ENCODE data around the gene MAB21L2. TPM values are rescaled to one million over a fixed set of nuclear protein-coding genes. Genes with fewer than 3 reads are reported as not detected.
"Not testable (repeated sequence)": the region's sequence is repeated elsewhere in the genome, so short reads cannot be mapped to it uniquely, and the experiment has no call there.

MAB21L2 gene
- total and polyA plus RNA-seq, 2 experiments from 2014 or later: 0.12 to 0.54 TPM

GRCh38 chr4:150562250-150562649 lies 19.7 kb upstream of the MAB21L2 start:
- no peaks in the 10 kb centered on the region for H3K9me3 ChIP-seq (ENCODE audit: low read depth)
- H3K27me3 ChIP-seq: no peaks in the 10 kb centered on the region
- TF ChIP-seq CTCF (IDR thresholded peaks at IDR 0.05; ENCODE audit: low read depth, low read length): no peak
- no peak overlapping the region for H3K4me3 ChIP-seq
- H3K27ac ChIP-seq: no peak overlapping the region
- H3K4me1 ChIP-seq (ENCODE audit: low read depth): no peaks in the 10 kb centered on the region
- no peak for DNase-seq (ENCODE audit: low read depth in 1 of 2, low spot score in 1 of 2)
- H3K36me3 ChIP-seq: no peaks in the 10 kb centered on the region

- Histone ChIP-seq H3K4me1 (ENCODE audit: low read depth) (no peaks in the 10 kb centered on the region), H3K27ac (no peak overlapping the region), H3K27me3 (no peaks in the 10 kb centered on the region), H3K9me3 (ENCODE audit: low read depth) (no peaks in the 10 kb centered on the region), H3K36me3 (no peaks in the 10 kb centered on the region), H3K4me3 (no peak overlapping the region)
- no peak for TF ChIP-seq CTCF (IDR thresholded peaks at IDR 0.05; ENCODE audit: low read depth, low read length)
- DNase-seq (ENCODE audit: low read depth in 1 of 2, low spot score in 1 of 2): no peak
Measured at GRCh38 chr4:150562751-150563150, 19.2 kb upstream of the MAB21L2 start.

GRCh38 chr4:150564967-150565366 lies 17.0 kb upstream of the MAB21L2 start:
- not testable (repeated sequence) for H3K27ac ChIP-seq; H3K4me1 ChIP-seq (ENCODE audit: low read depth); H3K36me3 ChIP-seq; DNase-seq (ENCODE audit: low read depth in 1 of 2, low spot score in 1 of 2); H3K9me3 ChIP-seq (ENCODE audit: low read depth); H3K4me3 ChIP-seq; H3K27me3 ChIP-seq

- Histone ChIP-seq H3K9me3 (ENCODE audit: low read depth) (no peaks in the 10 kb centered on the region), H3K27ac (no peak overlapping the region), H3K27me3 (no peaks in the 10 kb centered on the region), H3K36me3 (no peaks in the 10 kb centered on the region), H3K4me1 (ENCODE audit: low read depth) (no peaks in the 10 kb centered on the region), H3K4me3 (no peak overlapping the region)
- TF ChIP-seq CTCF (IDR thresholded peaks at IDR 0.05; ENCODE audit: low read depth, low read length): no peak
- no peak for DNase-seq (ENCODE audit: low read depth in 1 of 2, low spot score in 1 of 2)
Measured at GRCh38 chr4:150567070-150567469, 14.9 kb upstream of the MAB21L2 start.

- Histone ChIP-seq H3K4me3 (no peak overlapping the region), H3K4me1 (ENCODE audit: low read depth) (no peaks in the 10 kb centered on the region), H3K27ac (no peak overlapping the region), H3K27me3 (no peaks in the 10 kb centered on the region), H3K9me3 (ENCODE audit: low read depth) (no peaks in the 10 kb centered on the region), H3K36me3 (no peaks in the 10 kb centered on the region)
- TF ChIP-seq CTCF (IDR thresholded peaks at IDR 0.05; ENCODE audit: low read depth, low read length): no peak
- peak in 1 of 2 donors; percentile 49 for DNase-seq (ENCODE audit: low read depth in 1 of 2, low spot score in 1 of 2)
Measured at GRCh38 chr4:150569384-150569987, 12.5 kb upstream of the MAB21L2 start.

- H3K27ac ChIP-seq: no peak overlapping the region
- no peaks in the 10 kb centered on the region for H3K9me3 ChIP-seq (ENCODE audit: low read depth)
- H3K4me1 ChIP-seq (ENCODE audit: low read depth): no peaks in the 10 kb centered on the region
- peaks cover 1% of the 10 kb centered on the region for H3K27me3 ChIP-seq
- H3K36me3 ChIP-seq: no peaks in the 10 kb centered on the region
- DNase-seq (ENCODE audit: low read depth in 1 of 2, low spot score in 1 of 2): no peak
- TF ChIP-seq CTCF (IDR thresholded peaks at IDR 0.05; ENCODE audit: low read depth, low read length): no peak
- no peak overlapping the region for H3K4me3 ChIP-seq
Measured at GRCh38 chr4:150569998-150570535, 11.9 kb upstream of the MAB21L2 start.

Measured in cardiac muscle cell (in vitro differentiated cells and primary cell).